HepG2 (cell line): ENCODE measurements around the gene MRM2. TPM values are rescaled to one million over a fixed set of nuclear protein-coding genes. Genes with fewer than 3 reads are reported as not detected.

Experiments
- ATAC-seq: fragments of 200-7000 bp; cut with Tn5 transposase; 3 replicates; pipeline ENCODE4 v1.9.1; 2020; ENCODE audit warnings: mild to moderate bottlenecking, moderate library complexity
- BruUV-seq: library from RNA; stranded (reverse); fragments of 400-500 nt; replicated peaks from 2 replicates; lab custom pipeline; 2021; lab: Mats Ljungman, UMichigan
- CTCF ChIA-PET: fragments of 300-600 bp; formaldehyde crosslinking; extraction: SDS; loops from one replicate; lab custom pipeline; 2021; ENCODE audit warnings: low total read pairs, inconsistent platforms, low intra/inter-chr PET ratio; lab: Yijun Ruan, JAX
- POLR2A ChIA-PET: fragments of 350-600 bp; sonication (Branson Sonifier 250); formaldehyde crosslinking; loops from one replicate; lab custom pipeline; 2020; ENCODE audit warnings: antibody characterized with exemption, inconsistent platforms; lab: Yijun Ruan, JAX
- DNase-seq: peaks from one replicate; pipeline ENCODE4 v3.0.0-alpha.2; 2015; ENCODE audit warnings: low spot score
- FAIRE-seq: peaks from 3 replicates; lab custom pipeline; 2011; peaks lifted over from hg19 to GRCh38; lab: Jason Lieb, UNC
- H2AFZ ChIP-seq: one replicate; pipeline ENCODE4 v1.6.1; 2011; ENCODE audit warnings: low read length, inconsistent platforms
- H3K27ac ChIP-seq: fragments of 300-600 bp; 3 replicates; pipeline ENCODE4 v1.8.0; 2011; ENCODE audit warnings: mixed run types, mild to moderate bottlenecking, mixed read lengths, low read length, inconsistent platforms; ENCODE audit not compliant: insufficient read depth; ENCODE audit errors: extremely low read length
- H3K27me3 ChIP-seq, 2 experiments: fragments of 200-600 bp in 1 of 2; 2 replicates in 1 of 2; 3 replicates in 1 of 2; pipeline versions ENCODE4 v1.6.0 to v1.8.0; 2011; ENCODE audit warnings: low read length in 2 of 2, mild to moderate bottlenecking in 2 of 2, moderate library complexity in 2 of 2, inconsistent platforms in 1 of 2; ENCODE audit not compliant: insufficient read depth in 2 of 2, control insufficient read depth in 1 of 2
- H3K36me3 ChIP-seq, 2 experiments: fragments of 200-600 bp in 1 of 2; replicated peaks in 1 of 2; 2 replicates in 1 of 2; 3 replicates in 1 of 2; pipeline versions ENCODE4 v1.5.1 to v1.8.0; 2011; ENCODE audit warnings: low read length in 2 of 2, inconsistent platforms in 1 of 2; ENCODE audit not compliant: insufficient read depth in 2 of 2, control insufficient read depth in 1 of 2
- H3K4me1 ChIP-seq: 2 replicates; pipeline ENCODE4 v1.5.1; 2012; ENCODE audit warnings: low read length, inconsistent platforms; ENCODE audit not compliant: insufficient read depth
- H3K4me2 ChIP-seq: 2 replicates; pipeline ENCODE4 v1.6.0; 2011; ENCODE audit warnings: low read depth, low read length, inconsistent platforms
- H3K4me3 ChIP-seq, 3 experiments: fragments of 200-600 bp in 1 of 3; sonication (generic), shearing (Covaris generic) in 1 of 3; replicated peaks in 1 of 3; 2 replicates each; pipeline ENCODE4 v1.5.1; 2011 to 2016; ENCODE audit warnings: low read length in 3 of 3, inconsistent platforms in 2 of 3, low read depth in 2 of 3, mild to moderate bottlenecking in 2 of 3, control low read depth in 1 of 3, mixed read lengths in 1 of 3; ENCODE audit not compliant: insufficient read depth in 1 of 3
- H3K79me2 ChIP-seq: one replicate; pipeline ENCODE4 v1.6.1; 2011; ENCODE audit warnings: low read length, inconsistent platforms; ENCODE audit not compliant: insufficient read depth
- H3K9ac ChIP-seq: 2 replicates; pipeline ENCODE4 v1.6.0; 2011; ENCODE audit warnings: mild to moderate bottlenecking, low read depth, low read length, inconsistent platforms; ENCODE audit not compliant: insufficient read depth
- H3K9me3 ChIP-seq: 2 replicates; pipeline ENCODE4 v1.5.1; 2012; ENCODE audit warnings: mild to moderate bottlenecking, low read length
- H4K20me1 ChIP-seq: 2 replicates; pipeline ENCODE4 v1.6.0; 2011; ENCODE audit warnings: inconsistent platforms, mild to moderate bottlenecking, low read length, moderate library complexity; ENCODE audit not compliant: insufficient read depth
- EED ChIP-seq: sonication (generic); formaldehyde crosslinking; IDR thresholded peaks from 2 replicates; pipeline ENCODE4 v1.5.0; 2020; ENCODE audit warnings: mild to moderate bottlenecking, missing genetic modification reagents
- ETS1 ChIP-seq: sonication (generic); formaldehyde crosslinking; IDR thresholded peaks from 2 replicates; pipeline ENCODE4 v1.4.0; 2020; ENCODE audit warnings: missing genetic modification reagents
- FOXC1 ChIP-seq: sonication (generic); formaldehyde crosslinking; IDR thresholded peaks from 2 replicates; pipeline ENCODE4 v1.8.0; 2022; ENCODE audit warnings: mild to moderate bottlenecking, missing genetic modification reagents, borderline replicate concordance
- GTF2F1 ChIP-seq: fragments of 150-350 bp; IDR thresholded peaks from 2 replicates; pipeline ENCODE4 v1.6.1; 2014; ENCODE audit warnings: low read length
- HNRNPLL ChIP-seq: fragments of 200-400 bp; formaldehyde crosslinking; IDR thresholded peaks from 2 replicates; pipeline ENCODE4 v1.6.1; 2017; ENCODE audit warnings: mild to moderate bottlenecking, low read depth, low read length; ENCODE audit not compliant: poor library complexity, severe bottlenecking
- KDM6A ChIP-seq: IDR thresholded peaks from 2 replicates; pipeline ENCODE4 v1.6.1; 2016; ENCODE audit warnings: low read depth
- MYC ChIP-seq: sonication (generic); formaldehyde crosslinking; IDR thresholded peaks from 2 replicates; pipeline ENCODE4 v1.9.0; 2021; ENCODE audit warnings: missing genetic modification reagents, borderline replicate concordance
- ZNF550 ChIP-seq: sonication (generic); formaldehyde crosslinking; IDR thresholded peaks from 2 replicates; pipeline ENCODE4 v1.4.0; 2020; ENCODE audit warnings: mild to moderate bottlenecking, missing genetic modification reagents, borderline replicate concordance
- ZNF598 ChIP-seq: sonication (generic); formaldehyde crosslinking; IDR thresholded peaks from 2 replicates; pipeline ENCODE4 v1.5.1; 2020; ENCODE audit warnings: mild to moderate bottlenecking, missing genetic modification reagents, borderline replicate concordance
- ZNF607 ChIP-seq: sonication (generic); formaldehyde crosslinking; IDR thresholded peaks from 2 replicates; pipeline ENCODE4 v1.5.1; 2020; ENCODE audit warnings: missing genetic modification reagents, mild to moderate bottlenecking, borderline replicate concordance
- ZNF720 ChIP-seq: sonication (generic); formaldehyde crosslinking; IDR thresholded peaks from 2 replicates; pipeline ENCODE4 v1.4.0; 2020; ENCODE audit warnings: missing genetic modification reagents
- ZNF740 ChIP-seq: sonication (generic); formaldehyde crosslinking; IDR thresholded peaks from 2 replicates; pipeline ENCODE4 v1.4.0; 2020; ENCODE audit warnings: missing genetic modification reagents
- ZNF792 ChIP-seq: IDR thresholded peaks from 2 replicates; pipeline ENCODE4 v1.6.1; 2016
- ZNF816 ChIP-seq: sonication (generic); formaldehyde crosslinking; IDR thresholded peaks from 2 replicates; pipeline ENCODE4 v1.8.0; 2022; ENCODE audit warnings: missing genetic modification reagents, mild to moderate bottlenecking, borderline replicate concordance
- WGBS: methylation state at CpG from one replicate; pipeline ENCODE4 v1.1.6; 2017; ENCODE audit warnings: low lambda C conversion rate; 5-methylcytosine and 5-hydroxymethylcytosine counted together
- in situ Hi-C: cut with HindIII; loops from 2 replicates; pipeline ENCODE4 v1.10.0; 2017; ENCODE audit warnings: low pct_unique_long_range_greater_than_20kb; ENCODE audit not compliant: extremely low pct_ligation_motif_present
- intact Hi-C: fragments of 100-400 bp; cut with micrococcal nuclease; formaldehyde crosslinking; loops from one replicate; pipeline ENCODE4 v1.10.0; 2022; ENCODE audit not compliant: unreplicated experiment
- polyA plus RNA-seq, 8 experiments: library from polyadenylated mRNA; depleted of rRNA in 3 of 8; stranded (reverse) in 7 of 8; unstranded in 1 of 8; fragments of >200 nt; fragmentation: Illumina TruSeq in 4 of 8; extraction: Trizol in 4 of 8; gene quantifications; 2 replicates each; pipeline versions ENCODE4 v1.2.1 to v1.2.3, GENCODE V29; 2011 to 2016; ENCODE audit warnings: low read depth in 4 of 8, missing spikeins in 1 of 8, mixed read lengths in 1 of 8; ENCODE audit not compliant: insufficient read depth in 1 of 8
- total RNA-seq, 5 experiments: library from RNA; depleted of rRNA; stranded (reverse); fragments of >200 nt; fragmentation: Illumina TruSeq; extraction: Trizol; gene quantifications; 2 replicates each; pipeline ENCODE4 v1.2.3, GENCODE V29; 2016; ENCODE audit warnings: low read depth in 1 of 5

The MRM2 gene
- total and polyA plus RNA-seq, 2 of the 13 experiments (the other 11 are each of a cell fraction or from before 2014, with no cell fraction given) = 13.2 to 34.2 TPM

GRCh38 chr7:2218444-2218785, 23.6 kb downstream of the MRM2 start:
- TF ChIP-seq ZNF607 (CRISPR knock-in tag) (no peak), EED (no peak), KDM6A (CRISPR knock-in tag) (no peak), MYC (no peak)
- Histone ChIP-seq H3K9me3 (no peaks in the 10 kb centered on the region), H3K36me3 (peaks cover 34 to 82% of the 10 kb centered on the region in 2 experiments; a peak in 4 of 5 replicates), H3K4me3 (no peak overlapping the region), H3K4me1 (no peaks in the 10 kb centered on the region), H3K4me2 (no peak overlapping the region), H2AFZ (no peak overlapping the region), H3K79me2 (peaks cover 4% of the 10 kb centered on the region), H3K27ac (no peak overlapping the region), H3K27me3 (no peaks in the 10 kb centered on the region), H4K20me1 (peaks cover 2% of the 10 kb centered on the region; the same call in 1 of the 2 replicates), H3K9ac (no peak overlapping the region)
- ChIA-PET POLR2A (no interaction called here), CTCF (no interaction called here)
- in situ Hi-C loops = loop anchor here (10.0 to 25.0 kb wide), 2 partner anchors 424 to 631 kb away; no protein-coding TSS in a partner anchor
- WGBS = 98% methylated on average over 8 of the region's 9 CpGs
- FAIRE-seq = no peak
- intact Hi-C loops = no loop called here
- no peak for ATAC-seq
- no peak for DNase-seq
- no TSS peak for BruUV-seq

GRCh38 chr7:2217716-2218443, 24.1 kb downstream of the MRM2 start:
- H3K4me1 ChIP-seq = no peaks in the 10 kb centered on the region
- no peak overlapping the region for H3K4me2 ChIP-seq

More at GRCh38 chr7:2217716-2218443, 24.1 kb downstream of the MRM2 start:
- H3K27ac ChIP-seq = no peak overlapping the region
- no peak for ATAC-seq
- WGBS = 93% methylated on average over 11 of the region's 19 CpGs
- intact Hi-C loops = no loop called here
- no peak overlapping the region for H2AFZ ChIP-seq
- no peak for FAIRE-seq
- H3K9ac ChIP-seq = no peak overlapping the region
- in situ Hi-C loops = loop anchor here (10.0 to 25.0 kb wide), 2 partner anchors 423 to 631 kb away; no protein-coding TSS in a partner anchor
- peaks cover 32 to 81% of the 10 kb centered on the region in 2 experiments; a peak in 4 of 5 replicates for H3K36me3 ChIP-seq
- H3K27me3 ChIP-seq = no peaks in the 10 kb centered on the region
- H3K4me3 ChIP-seq = no peak overlapping the region
- peaks cover 2% of the 10 kb centered on the region; the same call in 1 of the 2 replicates for H4K20me1 ChIP-seq
- H3K79me2 ChIP-seq = peaks cover 4% of the 10 kb centered on the region
- DNase-seq = no peak
- POLR2A ChIA-PET = no interaction called here
- CTCF ChIA-PET = no interaction called here
- no peaks in the 10 kb centered on the region for H3K9me3 ChIP-seq
- no peak for TF ChIP-seq FOXC1
- no peak for TF ChIP-seq ZNF550 (CRISPR knock-in tag)
- TF ChIP-seq ZNF816 (CRISPR knock-in tag) = no peak
- TF ChIP-seq ZNF792 (CRISPR knock-in tag) = no peak
- TF ChIP-seq ZNF598 (CRISPR knock-in tag) = no peak
- no peak for TF ChIP-seq ZNF720 (CRISPR knock-in tag)
- no peak for TF ChIP-seq GTF2F1
- no peak for TF ChIP-seq ETS1 (CRISPR knock-in tag)
- TF ChIP-seq ZNF740 = no peak
- TF ChIP-seq HNRNPLL = no peak
- no TSS peak for BruUV-seq
